Right cardiac atrium (tissue), 5 donors: ENCODE data around the gene TMEM204. TPM values are rescaled to one million over a fixed set of nuclear protein-coding genes. Genes with fewer than 3 reads are reported as not detected.

Experiments used
- ATAC-seq, 2 donors: fragments of 200-7000 bp; cut with Tn5 transposase; one replicate each; pipeline versions ENCODE4 v1.8.0 to v1.9.1; 2020; ENCODE audit warnings: moderate library complexity in 2 of 2, mild to moderate bottlenecking in 1 of 2
- DNase-seq, 3 donors: peaks; one replicate each; pipeline ENCODE4 v3.0.0-alpha.2; 2020
- H3K27ac ChIP-seq: one replicate; pipeline ENCODE4 v1.5.1; 2013; ENCODE audit warnings: mild to moderate bottlenecking, low read length, control low read depth, moderate library complexity
- H3K27me3 ChIP-seq: one replicate; pipeline ENCODE4 v1.6.1; 2013; ENCODE audit not compliant: control insufficient read depth, insufficient read depth
- H3K4me1 ChIP-seq: one replicate; pipeline ENCODE4 v1.6.1; 2013; ENCODE audit warnings: low read length; ENCODE audit not compliant: control insufficient read depth, insufficient read depth
- H3K4me3 ChIP-seq: one replicate; pipeline ENCODE4 v1.5.1; 2013; ENCODE audit warnings: low read length, control low read depth
- H3K9me3 ChIP-seq: one replicate; pipeline ENCODE4 v1.6.1; 2013; ENCODE audit warnings: low read length; ENCODE audit not compliant: control insufficient read depth
- WGBS: extraction: QIAGEN DNeasy Blood & Tissue Kit; methylation state at CpG from one replicate; pipeline ENCODE4 v1.1.7; 2013; 5-methylcytosine and 5-hydroxymethylcytosine counted together
- intact Hi-C, 4 donors: fragments of 100-400 bp; cut with DNase I; formaldehyde crosslinking; loops; one replicate each; pipeline versions ENCODE4 v1.11.0 to v1.14.0; 2022 to 2023
- polyA plus RNA-seq: library from polyadenylated mRNA; stranded (reverse); fragments of 200-250 nt; gene quantifications from one replicate; pipeline ENCODE4 v1.2.3, GENCODE V29; 2013
- total RNA-seq, 4 donors: library from RNA; stranded (reverse); fragmentation: NEBNext Ultra II Directional; extraction: Animal tissue kit (Norgen Biotek cat#: 25700); gene quantifications; one replicate each; pipeline ENCODE4 v1.2.1, GENCODE V29; 2021
- donor health status: healthy with polysubstance abuse.
- donor health status: DM: no; HTN: yes; CAD: no.
- donor health status: DM: no; HTN: no; CAD: no.
- donor health status: DM: no; HTN: yes; CAD: no; lungs with severe emphysema.
- donor health status: DM: yes; HTN: yes; CAD: no.

TMEM204 gene
- total and polyA plus RNA-seq, 5 donors: 19.0 to 32.2 (median 21.0) TPM

GRCh38 chr16:1532771-1533170, 695 bp upstream of the TMEM204 start:
- H3K4me1 ChIP-seq: peaks cover 8% of the 10 kb centered on the region
- WGBS: 45% methylated on average over 10 of the region's 10 CpGs
- H3K27me3 ChIP-seq: no peaks in the 10 kb centered on the region
- H3K27ac ChIP-seq: peak overlapping the region; percentile 98
- ATAC-seq (peak; percentile 3 to 4), DNase-seq (peak in 1 of 3 donors; percentile 28)
- no peaks in the 10 kb centered on the region for H3K9me3 ChIP-seq
- H3K4me3 ChIP-seq: peak overlapping the region; percentile 55
- intact Hi-C loops: no loop called here

GRCh38 chr16:1534021-1535020, 855 bp downstream of the TMEM204 start:
- WGBS: 39% methylated on average over 57 of the region's 57 CpGs
- Histone ChIP-seq H3K4me1 (peaks cover 5% of the 10 kb centered on the region), H3K4me3 (peak overlapping the region; percentile 55), H3K27ac (peak overlapping the region; percentile 98), H3K27me3 (no peaks in the 10 kb centered on the region), H3K9me3 (no peaks in the 10 kb centered on the region)
- DNase-seq (peak; percentile 55 to 80 (median 76)), ATAC-seq (peak in 1 of 2 donors; percentile 1)
- intact Hi-C loops: no loop called here

DNA sequence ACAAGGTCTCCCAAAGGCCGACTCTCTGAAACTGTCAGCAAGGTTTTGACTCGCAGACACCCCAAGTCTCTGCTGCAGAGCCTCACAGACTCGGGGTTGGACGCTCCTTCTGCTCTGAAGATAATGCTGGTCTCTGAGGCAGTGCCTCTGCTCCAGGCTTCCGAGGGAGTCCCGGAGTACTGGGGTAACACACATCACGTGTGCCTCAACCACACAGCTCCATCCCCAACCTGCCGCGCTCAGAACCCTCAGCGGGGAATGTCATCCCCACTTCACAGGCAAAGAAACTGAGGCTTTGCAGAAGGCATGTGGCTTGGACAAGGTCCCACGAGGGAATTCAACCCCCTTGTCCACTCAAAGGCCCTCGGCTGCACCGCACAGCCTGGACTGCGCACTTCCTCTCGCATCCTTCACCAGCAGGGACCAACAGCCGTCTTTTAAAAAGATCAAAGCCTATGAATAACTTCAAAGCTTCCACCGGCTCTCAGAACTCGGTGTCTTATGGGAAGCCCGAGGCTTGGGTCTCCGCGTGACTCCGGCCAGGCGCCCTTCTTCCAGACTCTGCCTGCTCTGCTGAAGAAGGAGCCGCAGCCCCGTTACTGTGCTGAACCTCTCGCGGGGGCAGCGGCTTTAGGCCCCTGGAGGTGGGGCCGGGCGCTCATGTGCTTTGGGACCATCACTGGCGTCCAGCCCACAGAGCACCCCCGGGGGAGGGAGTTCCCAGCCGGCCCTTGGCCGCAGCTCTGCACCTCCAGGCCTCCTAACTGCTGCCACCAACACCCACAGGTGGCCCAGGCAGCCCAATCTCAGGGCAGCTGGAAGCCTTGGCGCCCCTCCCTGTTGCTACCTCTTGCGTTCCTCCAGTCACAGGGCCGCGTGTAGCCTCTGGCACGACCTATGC, 2.2 kb downstream of the TMEM204 start:
- ATAC-seq (no peak), DNase-seq (peak in 2 of 3 donors; percentile 69 to 71)
- Histone ChIP-seq H3K27ac (peak overlapping the region; percentile 40), H3K27me3 (no peaks in the 10 kb centered on the region), H3K9me3 (no peaks in the 10 kb centered on the region), H3K4me1 (peaks cover 5% of the 10 kb centered on the region), H3K4me3 (peak overlapping the region; percentile 55)
- 43% methylated on average over 39 of the region's 39 CpGs for WGBS
- intact Hi-C loops: no loop called here

DNA sequence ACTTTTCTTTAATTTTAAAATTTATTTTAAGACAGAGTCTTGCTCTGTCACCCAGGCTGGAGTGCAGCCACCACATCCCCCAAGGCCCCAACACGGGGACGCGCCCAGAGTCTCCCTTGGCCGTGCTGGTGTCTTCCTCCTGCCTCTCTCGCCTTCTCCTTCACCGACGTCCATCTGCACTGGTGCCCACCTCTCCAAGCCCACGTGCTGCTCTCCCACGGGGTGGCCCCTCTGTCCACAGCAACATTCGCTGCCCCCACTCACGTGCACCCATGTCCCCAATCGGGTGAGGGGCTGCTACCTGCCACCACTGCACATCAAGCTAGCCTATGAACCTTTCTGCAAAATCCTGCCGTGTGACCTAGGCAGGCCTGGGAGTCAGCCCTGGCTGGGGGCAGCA, 3.1 kb downstream of the TMEM204 start:
- peak overlapping the region; percentile 55 for H3K4me3 ChIP-seq
- H3K4me1 ChIP-seq: peaks cover under 1% of the 10 kb centered on the region
- intact Hi-C loops: no loop called here
- WGBS: 60% methylated on average over 13 of the region's 13 CpGs
- no peaks in the 10 kb centered on the region for H3K27me3 ChIP-seq
- peak overlapping the region; percentile 26 for H3K27ac ChIP-seq
- H3K9me3 ChIP-seq: no peaks in the 10 kb centered on the region
- DNase-seq: peak in 1 of 3 donors; percentile 30
- ATAC-seq: no peak

DNA sequence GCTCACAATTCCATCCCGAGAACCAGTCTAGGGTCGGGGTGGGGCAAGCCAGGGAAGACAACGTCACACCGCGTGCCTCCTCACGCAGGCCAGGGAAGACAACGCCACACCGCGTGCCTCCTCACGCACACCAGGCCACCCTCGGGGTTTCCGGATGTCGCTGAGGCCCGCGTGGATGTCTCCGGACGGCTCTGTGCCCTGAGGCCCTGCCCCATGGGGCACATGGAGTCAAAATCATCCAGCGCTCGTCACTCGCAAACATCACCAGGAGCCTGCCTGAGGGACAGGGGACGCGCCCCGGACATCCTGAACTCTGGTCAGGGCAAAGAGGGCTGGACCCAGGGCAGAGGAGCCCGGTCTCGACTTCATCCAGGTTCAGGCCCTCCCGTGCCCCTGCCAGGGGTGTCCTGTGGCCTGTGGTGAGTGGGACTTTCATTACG, 3.7 kb downstream of the TMEM204 start:
- peak in 1 of 3 donors; percentile 65 for DNase-seq
- Histone ChIP-seq H3K27ac (peak overlapping the region; percentile 9), H3K9me3 (no peaks in the 10 kb centered on the region), H3K4me1 (no peaks in the 10 kb centered on the region), H3K27me3 (no peaks in the 10 kb centered on the region), H3K4me3 (no peak overlapping the region)
- intact Hi-C loops: no loop called here
- ATAC-seq: no peak
- 69% methylated on average over 27 of the region's 27 CpGs for WGBS

DNA sequence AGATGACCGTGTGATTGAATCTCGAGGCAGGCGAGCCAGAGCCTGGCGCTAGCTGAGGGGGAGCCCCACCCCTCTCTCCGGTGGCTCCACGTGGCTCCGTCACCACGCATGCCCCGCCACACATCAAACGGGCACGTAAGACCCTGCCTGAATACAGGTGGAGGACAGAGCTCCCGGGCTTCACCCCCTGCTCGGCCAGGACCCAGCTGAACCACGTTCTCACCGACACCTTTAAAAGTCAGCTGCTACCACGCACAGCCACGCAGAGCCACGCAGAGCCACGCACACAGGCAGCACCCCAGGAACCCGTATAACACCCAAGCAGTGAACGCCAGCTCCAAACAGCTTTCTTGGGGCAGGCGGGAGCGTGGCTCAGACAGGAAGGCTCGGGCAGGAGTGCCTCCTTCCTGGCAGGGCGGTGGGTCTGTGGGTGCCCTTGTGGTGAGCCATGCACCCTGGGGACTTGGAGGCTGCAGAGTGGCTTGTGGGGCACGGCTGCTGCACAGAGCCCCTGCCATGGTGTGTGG, 4.4 kb downstream of the TMEM204 start:
- ATAC-seq: no peak
- H3K27ac ChIP-seq: peak overlapping the region; percentile 9
- WGBS: 70% methylated on average over 26 of the region's 26 CpGs
- H3K4me1 ChIP-seq: no peaks in the 10 kb centered on the region
- peak in 1 of 3 donors; percentile 50 for DNase-seq
- H3K27me3 ChIP-seq: no peaks in the 10 kb centered on the region
- no peaks in the 10 kb centered on the region for H3K9me3 ChIP-seq
- intact Hi-C loops: no loop called here
- no peak overlapping the region for H3K4me3 ChIP-seq

DNA sequence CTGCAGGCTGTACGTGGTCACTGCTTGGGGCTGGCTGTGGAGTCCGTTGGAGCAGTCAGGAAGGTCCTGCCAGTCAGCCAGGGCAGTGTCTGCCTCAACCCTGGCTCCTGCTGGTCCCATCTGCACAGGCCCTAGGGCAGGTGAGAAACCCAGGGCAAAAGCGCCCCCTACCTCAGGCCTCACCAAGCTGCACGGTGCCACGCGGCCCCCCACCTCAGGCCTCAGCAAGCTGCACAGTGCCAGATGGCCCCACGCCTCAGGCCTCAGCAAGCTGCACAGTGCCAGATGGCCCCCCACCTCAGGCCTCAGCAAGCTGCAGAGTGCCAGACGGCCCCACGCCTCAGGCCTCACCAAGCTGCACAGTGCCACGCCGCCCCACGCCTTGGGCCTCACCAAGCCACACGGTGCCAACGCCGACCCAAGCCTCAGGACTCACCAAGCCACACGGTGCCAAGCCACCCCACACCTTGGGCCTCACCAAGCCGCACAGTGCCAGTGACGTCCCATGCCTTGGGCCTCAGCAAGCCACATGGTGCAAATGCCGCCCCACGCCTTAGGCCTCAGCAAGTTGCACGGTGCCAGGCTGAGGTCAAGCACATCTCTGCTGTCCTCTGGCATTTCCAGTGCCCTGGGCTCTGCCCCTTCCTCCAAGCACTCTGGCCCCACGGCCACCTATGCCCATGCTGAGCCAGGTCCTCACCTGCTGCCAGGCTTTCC, 5.5 kb downstream of the TMEM204 start:
- Histone ChIP-seq H3K27me3 (no peaks in the 10 kb centered on the region), H3K9me3 (no peaks in the 10 kb centered on the region), H3K4me3 (no peak overlapping the region), H3K4me1 (peaks cover 2% of the 10 kb centered on the region), H3K27ac (no peak overlapping the region)
- intact Hi-C loops: no loop called here
- WGBS: 64% methylated on average over 22 of the region's 22 CpGs
- ATAC-seq: no peak
- DNase-seq: peak; percentile 16 to 66 (median 65)

- no peak overlapping the region for H3K4me3 ChIP-seq
- H3K9me3 ChIP-seq: no peaks in the 10 kb centered on the region
- peaks cover 2% of the 10 kb centered on the region for H3K4me1 ChIP-seq
- ATAC-seq: no peak
- 72% methylated on average over 35 of the region's 35 CpGs for WGBS
- intact Hi-C loops: no loop called here
- H3K27me3 ChIP-seq: no peaks in the 10 kb centered on the region
- peak in 2 of 3 donors; percentile 50 to 52 for DNase-seq
- H3K27ac ChIP-seq: peak overlapping the region; percentile 6
Measured at GRCh38 chr16:1539720-1540555, 6.5 kb downstream of the TMEM204 start.

- WGBS: 77% methylated on average over 8 of the region's 8 CpGs
- Histone ChIP-seq H3K4me1 (peaks cover 3% of the 10 kb centered on the region), H3K27me3 (no peaks in the 10 kb centered on the region), H3K27ac (peak overlapping the region; percentile 6), H3K9me3 (no peaks in the 10 kb centered on the region), H3K4me3 (no peak overlapping the region)
- intact Hi-C loops: no loop called here
- ATAC-seq (no peak), DNase-seq (peak in 1 of 3 donors; percentile 21)
Measured at GRCh38 chr16:1540556-1540855, 7.0 kb downstream of the TMEM204 start.
